ENCODE measurements around the gene POU2AF1. TPM values are rescaled to one million over a fixed set of nuclear protein-coding genes. Genes with fewer than 3 reads are reported as not detected.

The POU2AF1 gene
- polyA plus RNA-seq, 1 donor from 2014 or later: not detected

- no peak overlapping the region for H2AFZ ChIP-seq (ENCODE audit: low read depth, low read length)
- H3K9me2 ChIP-seq (ENCODE audit: insufficient read depth, low read length): no peaks in the 10 kb centered on the region
- H3K79me2 ChIP-seq (replicated peaks; ENCODE audit: insufficient read depth, low read length): no peaks in the 10 kb centered on the region
- H3K27me3 ChIP-seq (ENCODE audit: insufficient read depth, low read depth, low read length): no peaks in the 10 kb centered on the region
- H3K36me3 ChIP-seq (ENCODE audit: insufficient read depth, low read length): no peaks in the 10 kb centered on the region
- no peaks in the 10 kb centered on the region for H3F3A ChIP-seq (ENCODE audit: insufficient read depth, low read length, poor library complexity, severe bottlenecking)
- H3K9me3 ChIP-seq (ENCODE audit: low read length): no peaks in the 10 kb centered on the region
- H3K4me2 ChIP-seq (ENCODE audit: low read length): no peak overlapping the region
- no peak overlapping the region for H3K9ac ChIP-seq (ENCODE audit: low read length)
- TF ChIP-seq SMC3 (conservative IDR thresholded peaks at IDR 0.05; ENCODE audit: poor library complexity) (no peak), TAF1 (IDR thresholded peaks at IDR 0.05; ENCODE audit: low read depth) (no peak), RAD21 (conservative IDR thresholded peaks at IDR 0.05) (no peak), EP300 (conservative IDR thresholded peaks at IDR 0.05; ENCODE audit: poor library complexity, severe bottlenecking) (no peak)
- H3K4me3 ChIP-seq (ENCODE audit: low read length): no peak overlapping the region
- no peak overlapping the region for H3K27ac ChIP-seq (ENCODE audit: low read length)
- no peaks in the 10 kb centered on the region for H4K20me1 ChIP-seq (ENCODE audit: insufficient read depth)
Observed at GRCh38 chr11:111359223-111360149, 19.6 kb downstream of the POU2AF1 start.

DNA sequence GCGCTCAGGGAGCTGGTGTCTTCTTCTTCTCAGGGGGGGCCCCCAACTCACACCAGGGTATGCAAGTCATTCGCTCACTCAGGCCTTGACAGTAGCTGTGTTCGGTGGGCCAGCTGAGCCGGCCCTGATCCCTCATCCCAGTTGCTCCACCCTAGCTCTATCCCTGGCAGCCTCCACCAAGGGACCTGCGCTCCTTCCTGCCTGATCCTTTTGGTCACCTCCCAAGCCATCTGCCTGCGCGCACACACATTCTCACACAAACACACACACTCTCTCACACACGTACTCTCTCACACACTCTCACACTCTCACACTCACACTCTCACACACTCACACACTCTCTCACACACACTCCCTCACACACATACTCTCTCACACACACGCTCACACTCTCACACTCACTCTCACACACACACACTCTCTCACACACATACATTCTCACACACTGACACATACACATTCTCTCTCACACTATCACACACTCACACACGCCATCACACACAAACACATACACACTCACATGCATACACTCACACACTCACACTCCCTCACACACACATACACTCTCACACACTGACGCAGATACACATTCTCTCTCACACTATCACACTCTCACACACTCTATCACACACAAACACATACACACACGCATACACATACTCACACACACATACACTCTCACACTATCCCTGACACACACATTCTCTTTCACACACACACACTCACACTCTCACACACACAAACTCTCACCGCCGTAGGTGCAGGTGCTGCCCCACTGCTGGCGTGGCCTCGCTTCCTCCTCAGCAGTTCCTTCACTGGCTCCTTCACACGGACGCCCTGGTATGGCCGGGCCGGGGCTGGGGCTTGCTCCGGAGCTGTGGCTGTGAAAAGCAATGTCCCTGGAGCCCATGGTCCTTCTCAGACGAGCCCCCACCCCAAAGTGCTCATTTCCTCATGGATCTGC is 20.8 kb downstream of the POU2AF1 start:
- Histone ChIP-seq H3K27ac (ENCODE audit: low read length) (no peak overlapping the region), H3K27me3 (ENCODE audit: insufficient read depth, low read depth, low read length) (no peaks in the 10 kb centered on the region), H3K36me3 (ENCODE audit: insufficient read depth, low read length) (no peaks in the 10 kb centered on the region), H3K4me2 (ENCODE audit: low read length) (no peak overlapping the region), H3K9ac (ENCODE audit: low read length) (no peak overlapping the region), H3K4me3 (ENCODE audit: low read length) (no peak overlapping the region), H4K20me1 (ENCODE audit: insufficient read depth) (no peaks in the 10 kb centered on the region), H3K9me2 (ENCODE audit: insufficient read depth, low read length) (no peaks in the 10 kb centered on the region), H3K79me2 (replicated peaks; ENCODE audit: insufficient read depth, low read length) (no peaks in the 10 kb centered on the region), H3K9me3 (ENCODE audit: low read length) (no peaks in the 10 kb centered on the region), H2AFZ (ENCODE audit: low read depth, low read length) (no peak overlapping the region), H3F3A (ENCODE audit: insufficient read depth, low read length, poor library complexity, severe bottlenecking) (no peaks in the 10 kb centered on the region)
- no peak for TF ChIP-seq POLR2AphosphoS5 (IDR thresholded peaks at IDR 0.05)
- TF ChIP-seq, protein P1, sequence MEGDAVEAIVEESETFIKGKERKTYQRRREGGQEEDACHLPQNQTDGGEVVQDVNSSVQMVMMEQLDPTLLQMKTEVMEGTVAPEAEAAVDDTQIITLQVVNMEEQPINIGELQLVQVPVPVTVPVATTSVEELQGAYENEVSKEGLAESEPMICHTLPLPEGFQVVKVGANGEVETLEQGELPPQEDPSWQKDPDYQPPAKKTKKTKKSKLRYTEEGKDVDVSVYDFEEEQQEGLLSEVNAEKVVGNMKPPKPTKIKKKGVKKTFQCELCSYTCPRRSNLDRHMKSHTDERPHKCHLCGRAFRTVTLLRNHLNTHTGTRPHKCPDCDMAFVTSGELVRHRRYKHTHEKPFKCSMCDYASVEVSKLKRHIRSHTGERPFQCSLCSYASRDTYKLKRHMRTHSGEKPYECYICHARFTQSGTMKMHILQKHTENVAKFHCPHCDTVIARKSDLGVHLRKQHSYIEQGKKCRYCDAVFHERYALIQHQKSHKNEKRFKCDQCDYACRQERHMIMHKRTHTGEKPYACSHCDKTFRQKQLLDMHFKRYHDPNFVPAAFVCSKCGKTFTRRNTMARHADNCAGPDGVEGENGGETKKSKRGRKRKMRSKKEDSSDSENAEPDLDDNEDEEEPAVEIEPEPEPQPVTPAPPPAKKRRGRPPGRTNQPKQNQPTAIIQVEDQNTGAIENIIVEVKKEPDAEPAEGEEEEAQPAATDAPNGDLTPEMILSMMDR (IDR thresholded peaks at IDR 0.05; ENCODE audit: poor library complexity, severe bottlenecking): no peak
- TF ChIP-seq EZH2 (IDR thresholded peaks at IDR 0.05; ENCODE audit: borderline replicate concordance, insufficient read depth, low read length, poor library complexity, severe bottlenecking): no peak
- TF ChIP-seq TAF1 (IDR thresholded peaks at IDR 0.05; ENCODE audit: low read depth): no peak
- no peak for TF ChIP-seq MXI1 (conservative IDR thresholded peaks at IDR 0.05; ENCODE audit: poor library complexity, severe bottlenecking)
- TF ChIP-seq SMC3 (conservative IDR thresholded peaks at IDR 0.05; ENCODE audit: poor library complexity): no peak
- no peak for TF ChIP-seq RAD21 (conservative IDR thresholded peaks at IDR 0.05)
- TF ChIP-seq REST (IDR thresholded peaks at IDR 0.05; ENCODE audit: borderline replicate concordance): no peak
- TF ChIP-seq EP300 (conservative IDR thresholded peaks at IDR 0.05; ENCODE audit: poor library complexity, severe bottlenecking): no peak
